ENCODE results near the gene ZNFX1. TPM values are rescaled to one million over a fixed set of nuclear protein-coding genes. Genes with fewer than 3 reads are reported as not detected.

ZNFX1 gene
- total RNA-seq, 4 donors from 2014 or later = 36.2 to 46.6 (median 41.5) TPM

DNA sequence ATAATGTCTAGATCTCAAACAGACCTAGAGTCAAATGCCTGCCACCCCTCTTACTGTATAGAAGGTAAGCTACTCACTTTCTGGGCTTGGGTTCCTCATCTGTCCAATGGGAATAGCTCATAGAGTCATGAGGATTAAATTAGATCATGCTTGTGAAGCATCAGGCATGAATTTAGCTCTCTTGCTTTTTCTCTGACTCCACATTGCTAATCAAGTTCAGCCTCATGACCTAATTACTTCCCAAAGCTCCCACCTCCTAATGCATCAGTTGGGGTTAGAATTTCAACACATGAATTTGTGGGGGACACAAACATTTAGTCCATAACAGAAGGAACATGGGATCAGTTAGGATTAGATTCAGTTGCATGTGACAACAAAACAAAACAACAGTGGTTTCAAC is 63.3 kb downstream of the ZNFX1 start:
- no peak overlapping the region for H3K4me3 ChIP-seq
- no peak overlapping the region for H3K27ac ChIP-seq
- peaks cover 0 to 11% (median 0%) of the 10 kb centered on the region in 3 donors for H3K9me3 ChIP-seq
- H3K36me3 ChIP-seq = no peaks in the 10 kb centered on the region
- ATAC-seq = no peak
- H3K4me1 ChIP-seq = peaks cover 0 to 13% (median 2%) of the 10 kb centered on the region in 3 donors
- H3K27me3 ChIP-seq = no peaks in the 10 kb centered on the region
- TF ChIP-seq POLR2AphosphoS5 (IDR thresholded peaks at IDR 0.05) (no peak), POLR2A (IDR thresholded peaks at IDR 0.05) (no peak), EP300 (IDR thresholded peaks at IDR 0.05) (no peak), CTCF (IDR thresholded peaks at IDR 0.05) (no peak)

DNA sequence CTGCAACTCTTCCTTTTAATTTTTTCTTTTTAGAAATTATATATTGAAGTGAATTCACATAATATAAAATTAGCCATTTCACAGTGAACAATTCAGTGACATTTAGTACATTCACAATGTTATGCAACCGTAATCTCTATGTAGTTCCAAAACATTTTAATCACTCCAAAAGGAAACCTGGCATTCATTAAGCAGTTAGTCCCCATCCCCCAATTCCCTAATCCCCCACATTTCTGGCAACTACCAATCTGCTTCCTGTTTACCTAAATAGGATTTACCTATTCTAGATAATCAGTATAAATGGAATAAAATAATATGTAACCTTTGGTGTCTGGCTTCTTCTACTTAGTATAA is 67.1 kb downstream of the ZNFX1 start:
- Histone ChIP-seq H3K36me3 (no peaks in the 10 kb centered on the region), H3K4me1 (no peaks in the 10 kb centered on the region), H3K4me3 (no peak overlapping the region), H3K27ac (no peak overlapping the region), H3K27me3 (no peaks in the 10 kb centered on the region), H3K9me3 (peaks cover 0 to 11% (median 0%) of the 10 kb centered on the region in 3 donors)
- WGBS, 2 donors (ENCODE audit: low coverage in 1 of 2) = 22 to 41% methylated on average over 1 of the region's 1 CpG
- no peak for ATAC-seq
- TF ChIP-seq POLR2AphosphoS5 (IDR thresholded peaks at IDR 0.05) = no peak
- TF ChIP-seq POLR2A (IDR thresholded peaks at IDR 0.05) = no peak
- TF ChIP-seq EP300 (IDR thresholded peaks at IDR 0.05) = no peak
- no peak for TF ChIP-seq CTCF (IDR thresholded peaks at IDR 0.05)

DNA sequence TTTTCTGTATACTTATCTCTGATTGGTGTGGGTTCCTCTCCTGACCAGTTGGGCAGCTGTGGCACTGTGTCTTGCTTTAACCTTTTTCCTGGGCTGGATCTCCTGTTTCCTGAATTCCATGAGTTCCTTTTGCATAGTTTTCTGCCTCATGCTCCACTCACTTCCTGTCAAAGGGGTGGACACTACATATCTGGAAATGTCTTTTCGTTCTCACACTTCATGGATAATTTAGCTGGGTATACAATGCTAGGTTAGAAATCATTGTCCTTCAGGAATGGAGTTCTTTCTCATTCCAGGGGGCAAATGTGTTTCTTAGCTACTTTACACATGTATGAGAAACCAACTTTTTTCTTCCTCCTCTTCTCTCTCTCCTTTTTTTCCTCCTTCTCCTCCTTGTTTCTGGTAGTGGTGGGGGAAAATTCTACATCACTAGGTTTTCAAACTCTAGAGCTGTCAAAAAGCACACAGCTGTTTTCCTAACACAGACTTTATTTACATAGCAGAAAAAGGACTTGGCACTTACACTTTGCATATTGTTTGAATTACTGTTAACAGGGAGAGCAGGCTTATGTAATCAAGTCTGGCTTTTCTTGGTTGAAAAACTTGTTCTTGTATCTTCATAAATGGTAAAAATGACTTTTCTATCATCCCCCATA is 67.6 kb downstream of the ZNFX1 start:
- TF ChIP-seq POLR2A (IDR thresholded peaks at IDR 0.05) (no peak), POLR2AphosphoS5 (IDR thresholded peaks at IDR 0.05) (no peak), CTCF (IDR thresholded peaks at IDR 0.05) (no peak), EP300 (IDR thresholded peaks at IDR 0.05) (no peak)
- H3K27ac ChIP-seq = peak overlapping the region in 1 of 4 donors; percentile 33
- no peaks in the 10 kb centered on the region for H3K36me3 ChIP-seq
- 63 to 78% methylated on average over 1 of the region's 1 CpG for WGBS, 2 donors (ENCODE audit: low coverage in 1 of 2)
- no peaks in the 10 kb centered on the region for H3K4me1 ChIP-seq
- no peak overlapping the region for H3K4me3 ChIP-seq
- no peaks in the 10 kb centered on the region for H3K27me3 ChIP-seq
- ATAC-seq = no peak
- peaks cover 0 to 11% (median 0%) of the 10 kb centered on the region in 3 donors for H3K9me3 ChIP-seq

- H3K9me3 ChIP-seq = peaks cover 0 to 11% (median 0%) of the 10 kb centered on the region in 3 donors
- 86% methylated on average over 6 of the region's 6 CpGs; no CpG with 5 or more reads in 1 of the 2 donors for WGBS, 2 donors (ENCODE audit: low coverage in 1 of 2)
- no peak overlapping the region for H3K4me3 ChIP-seq
- ATAC-seq = no peak
- H3K27me3 ChIP-seq = no peaks in the 10 kb centered on the region
- H3K27ac ChIP-seq = no peak overlapping the region
- H3K36me3 ChIP-seq = no peaks in the 10 kb centered on the region
- TF ChIP-seq CTCF (IDR thresholded peaks at IDR 0.05) = no peak
- no peak for TF ChIP-seq EP300 (IDR thresholded peaks at IDR 0.05)
- no peak for TF ChIP-seq POLR2A (IDR thresholded peaks at IDR 0.05)
- TF ChIP-seq POLR2AphosphoS5 (IDR thresholded peaks at IDR 0.05) = no peak
- no peaks in the 10 kb centered on the region for H3K4me1 ChIP-seq
Observed at GRCh38 chr20:49207076-49207475, 70.8 kb downstream of the ZNFX1 start.

DNA sequence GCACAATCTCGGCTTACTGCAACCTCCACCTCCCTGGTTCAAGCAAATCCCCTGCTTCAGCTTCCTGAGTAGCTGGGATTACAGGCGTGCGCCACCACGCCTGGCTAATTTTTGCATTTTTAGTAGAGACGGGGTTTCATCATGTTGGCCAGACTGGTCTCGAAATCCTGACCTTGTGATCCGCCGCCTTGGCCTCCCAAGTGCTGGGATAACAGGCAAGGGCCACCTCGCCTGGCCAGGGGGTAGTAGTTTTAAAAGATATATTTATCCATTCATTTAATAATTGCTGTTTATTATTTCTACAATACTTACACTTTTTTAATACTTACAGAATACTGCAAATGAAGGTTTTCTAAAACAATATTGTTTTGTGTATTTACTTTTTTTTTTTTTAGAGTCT is 74.1 kb downstream of the ZNFX1 start:
- no peak overlapping the region for H3K4me3 ChIP-seq
- H3K36me3 ChIP-seq = no peaks in the 10 kb centered on the region
- TF ChIP-seq POLR2AphosphoS5 (IDR thresholded peaks at IDR 0.05) (no peak), CTCF (IDR thresholded peaks at IDR 0.05) (no peak)
- H3K9me3 ChIP-seq = no peaks in the 10 kb centered on the region
- 62 to 90% methylated on average over 9 of the region's 9 CpGs for WGBS, 2 donors (ENCODE audit: low coverage in 1 of 2)
- ATAC-seq = no peak
- H3K27ac ChIP-seq = no peak overlapping the region
- no peaks in the 10 kb centered on the region for H3K27me3 ChIP-seq
- no peaks in the 10 kb centered on the region for H3K4me1 ChIP-seq
